Parathyroid adenoma (tissue), 2 donors: Measurements from ENCODE around the gene PRDM15.

ENCODE experiments used
- H2AFZ ChIP-seq: fragments of 300-600 bp; sonication (generic); one replicate; pipeline ENCODE4 v1.7.0; 2017; ENCODE audit warnings: antibody characterized with exemption, mild to moderate bottlenecking
- H3K27ac ChIP-seq: fragments of 300-600 bp; sonication (generic); one replicate; pipeline ENCODE4 v1.7.0; 2017
- H3K27me3 ChIP-seq: fragments of 300-600 bp; sonication (generic); one replicate; pipeline ENCODE4 v1.7.0; 2017; ENCODE audit warnings: low read length; ENCODE audit not compliant: control insufficient read depth, insufficient read depth
- H3K36me3 ChIP-seq: fragments of 300-600 bp; sonication (generic); one replicate; pipeline ENCODE4 v1.7.0; 2017; ENCODE audit warnings: low read length; ENCODE audit not compliant: control insufficient read depth, insufficient read depth
- H3K4me1 ChIP-seq: fragments of 300-600 bp; sonication (generic); one replicate; pipeline ENCODE4 v1.7.0; 2017; ENCODE audit warnings: control low read depth
- H3K4me2 ChIP-seq: fragments of 300-600 bp; sonication (generic); one replicate; pipeline ENCODE4 v1.7.0; 2017; ENCODE audit warnings: low read length
- H3K4me3 ChIP-seq: fragments of 300-600 bp; sonication (generic); one replicate; pipeline ENCODE4 v1.7.0; 2017; ENCODE audit warnings: low read depth, low read length
- H3K79me2 ChIP-seq: fragments of 300-600 bp; sonication (generic); one replicate; pipeline ENCODE4 v1.7.0; 2017; ENCODE audit warnings: control low read depth
- H3K9ac ChIP-seq: fragments of 300-600 bp; sonication (generic); one replicate; pipeline ENCODE4 v1.7.0; 2017; ENCODE audit warnings: mild to moderate bottlenecking
- H3K9me3 ChIP-seq: fragments of 300-600 bp; sonication (generic); one replicate; pipeline ENCODE4 v1.7.0; 2017; ENCODE audit warnings: low read length; ENCODE audit not compliant: control insufficient read depth
- TF ChIP-seq, protein P1 (sequence below): fragments of 300-600 bp; sonication (generic); IDR thresholded peaks from one replicate; pipeline ENCODE4 v1.7.0; 2017; ENCODE audit warnings: antibody characterized with exemption, mild to moderate bottlenecking
- donor health status: primary hyperparathyroidism.

Gene PRDM15

DNA sequence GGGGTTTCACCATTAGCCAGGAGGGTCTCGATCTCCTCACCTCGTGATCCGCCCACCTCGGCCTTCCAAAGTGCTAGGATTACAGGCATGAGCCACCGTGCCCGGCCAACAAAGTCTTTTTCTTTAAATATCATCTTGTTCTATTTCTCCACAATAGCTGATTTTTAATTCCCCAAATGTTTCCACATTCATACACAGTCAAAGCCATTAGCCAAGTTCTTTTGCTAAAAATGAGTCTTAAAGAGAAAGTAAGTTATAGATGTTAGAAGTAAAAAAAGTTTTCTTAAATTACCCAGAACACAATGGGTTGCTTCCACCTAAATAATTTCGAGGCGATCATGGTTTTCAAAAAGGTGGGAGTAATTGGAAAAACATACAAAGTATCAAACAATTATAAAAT lies 44.0 kb upstream of the PRDM15 start:
- H3K4me1 ChIP-seq, result peaks cover 19% of the 10 kb centered on the region
- H3K9ac ChIP-seq, result no peak overlapping the region
- TF ChIP-seq, protein P1, sequence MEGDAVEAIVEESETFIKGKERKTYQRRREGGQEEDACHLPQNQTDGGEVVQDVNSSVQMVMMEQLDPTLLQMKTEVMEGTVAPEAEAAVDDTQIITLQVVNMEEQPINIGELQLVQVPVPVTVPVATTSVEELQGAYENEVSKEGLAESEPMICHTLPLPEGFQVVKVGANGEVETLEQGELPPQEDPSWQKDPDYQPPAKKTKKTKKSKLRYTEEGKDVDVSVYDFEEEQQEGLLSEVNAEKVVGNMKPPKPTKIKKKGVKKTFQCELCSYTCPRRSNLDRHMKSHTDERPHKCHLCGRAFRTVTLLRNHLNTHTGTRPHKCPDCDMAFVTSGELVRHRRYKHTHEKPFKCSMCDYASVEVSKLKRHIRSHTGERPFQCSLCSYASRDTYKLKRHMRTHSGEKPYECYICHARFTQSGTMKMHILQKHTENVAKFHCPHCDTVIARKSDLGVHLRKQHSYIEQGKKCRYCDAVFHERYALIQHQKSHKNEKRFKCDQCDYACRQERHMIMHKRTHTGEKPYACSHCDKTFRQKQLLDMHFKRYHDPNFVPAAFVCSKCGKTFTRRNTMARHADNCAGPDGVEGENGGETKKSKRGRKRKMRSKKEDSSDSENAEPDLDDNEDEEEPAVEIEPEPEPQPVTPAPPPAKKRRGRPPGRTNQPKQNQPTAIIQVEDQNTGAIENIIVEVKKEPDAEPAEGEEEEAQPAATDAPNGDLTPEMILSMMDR, result no peak
- H3K79me2 ChIP-seq, result peaks cover 12% of the 10 kb centered on the region
- peak overlapping the region; percentile 69 for H3K27ac ChIP-seq
- H3K9me3 ChIP-seq, result no peaks in the 10 kb centered on the region
- H3K4me2 ChIP-seq, result no peak overlapping the region
- H3K4me3 ChIP-seq, result no peak overlapping the region
- H3K36me3 ChIP-seq, result no peaks in the 10 kb centered on the region
- H3K27me3 ChIP-seq, result no peaks in the 10 kb centered on the region
- no peak overlapping the region for H2AFZ ChIP-seq

DNA sequence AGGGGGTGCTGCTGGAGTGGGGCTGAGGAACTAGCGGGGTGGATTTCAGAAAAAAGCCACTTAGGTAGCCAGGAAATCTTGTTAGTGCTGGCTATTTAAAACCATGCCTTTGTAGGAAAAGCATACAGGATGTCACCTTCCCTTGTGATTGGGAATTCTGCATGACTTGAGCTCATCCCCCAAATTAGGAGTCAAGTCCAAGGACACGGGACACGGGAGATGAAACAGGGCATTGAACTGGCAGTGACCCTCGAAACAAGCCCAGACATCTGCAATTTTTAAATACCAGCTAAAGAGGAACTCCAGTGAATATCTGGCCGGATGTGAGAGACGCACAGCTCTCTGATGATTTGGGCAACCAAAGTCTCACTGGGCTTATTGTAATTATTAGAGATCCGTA lies 41.9 kb upstream of the PRDM15 start:
- Histone ChIP-seq H3K4me3 (no peak overlapping the region), H3K27ac (no peak overlapping the region), H3K36me3 (no peaks in the 10 kb centered on the region), H3K27me3 (no peaks in the 10 kb centered on the region), H3K79me2 (peaks cover 10% of the 10 kb centered on the region), H2AFZ (no peak overlapping the region), H3K4me2 (no peak overlapping the region), H3K4me1 (peaks cover 17% of the 10 kb centered on the region), H3K9me3 (no peaks in the 10 kb centered on the region), H3K9ac (no peak overlapping the region)
- TF ChIP-seq, protein P1, result no peak

DNA sequence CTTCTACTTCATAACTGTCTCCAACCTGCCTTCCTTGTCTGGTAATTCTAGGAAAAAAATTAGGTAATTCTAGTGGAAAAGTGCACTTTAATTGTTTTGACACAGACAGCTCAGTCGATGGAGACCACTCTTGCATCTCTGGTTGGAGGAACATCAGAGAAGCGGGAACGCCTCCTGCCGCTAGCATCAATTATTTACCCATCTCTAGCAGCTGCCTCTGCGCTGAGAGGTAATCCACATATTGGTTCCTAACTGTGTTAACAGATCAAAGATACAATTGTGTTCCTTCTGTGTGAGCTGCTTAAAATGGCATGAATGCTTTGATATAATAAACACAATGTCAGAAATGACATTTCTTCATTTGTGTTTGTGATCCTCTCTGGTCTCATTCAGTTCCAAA lies 41.3 kb upstream of the PRDM15 start:
- Histone ChIP-seq H3K9ac (no peak overlapping the region), H3K36me3 (no peaks in the 10 kb centered on the region), H3K27ac (no peak overlapping the region), H3K9me3 (no peaks in the 10 kb centered on the region), H3K79me2 (peaks cover 9% of the 10 kb centered on the region), H3K4me2 (no peak overlapping the region), H3K4me1 (peaks cover 13% of the 10 kb centered on the region), H2AFZ (no peak overlapping the region), H3K27me3 (no peaks in the 10 kb centered on the region), H3K4me3 (no peak overlapping the region)
- TF ChIP-seq, protein P1, result no peak

DNA sequence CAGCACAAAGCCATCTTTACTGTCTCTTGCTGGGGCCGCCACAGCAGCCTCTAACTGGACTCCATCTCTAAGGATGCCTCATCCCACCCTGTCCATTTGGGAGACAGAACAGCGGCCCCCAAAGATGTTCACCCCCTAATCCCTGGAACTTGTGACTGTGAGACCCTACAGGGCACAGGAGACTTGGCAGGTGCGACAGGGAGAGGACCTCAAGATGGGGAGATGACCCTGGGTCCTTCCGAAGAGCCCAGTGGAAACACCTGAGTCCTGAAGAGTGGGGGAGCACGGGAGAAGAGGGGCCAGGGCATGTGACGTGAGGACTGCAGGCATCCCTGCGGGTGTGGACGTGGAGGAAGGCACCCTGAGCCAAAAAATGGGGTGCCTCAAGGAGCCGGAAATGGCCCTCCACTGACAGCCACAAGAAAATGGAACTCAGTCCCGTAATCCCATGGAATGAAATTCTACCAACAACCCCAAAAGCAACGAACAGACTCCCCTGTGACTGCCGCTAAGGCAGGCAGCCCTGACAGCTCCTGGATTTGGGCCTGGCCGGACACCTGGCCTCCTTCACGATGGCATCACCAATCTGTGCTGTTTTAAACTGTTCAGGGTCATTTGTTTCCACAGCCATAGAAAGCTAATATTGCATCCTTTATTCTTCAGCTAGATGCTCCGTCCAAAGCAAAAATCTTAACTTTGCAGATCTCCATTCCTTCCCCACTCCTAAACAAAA lies 40.7 kb upstream of the PRDM15 start:
- no peaks in the 10 kb centered on the region for H3K36me3 ChIP-seq
- H3K9ac ChIP-seq, result no peak overlapping the region
- TF ChIP-seq, protein P1, result no peak
- no peak overlapping the region for H3K27ac ChIP-seq
- H3K4me1 ChIP-seq, result peaks cover 11% of the 10 kb centered on the region
- no peak overlapping the region for H3K4me3 ChIP-seq
- H3K9me3 ChIP-seq, result no peaks in the 10 kb centered on the region
- H3K4me2 ChIP-seq, result no peak overlapping the region
- H3K79me2 ChIP-seq, result peaks cover 4% of the 10 kb centered on the region
- H2AFZ ChIP-seq, result no peak overlapping the region
- no peaks in the 10 kb centered on the region for H3K27me3 ChIP-seq
